T-cell (primary cell): ENCODE measurements around the gene SMARCA4. TPM values are rescaled to one million over a fixed set of nuclear protein-coding genes. Genes with fewer than 3 reads are reported as not detected.

Experiments used
- ATAC-seq, 4 experiments: fragments of 200-7000 bp in 3 of 4; fragments of 150-1000 bp in 1 of 4; cut with Tn5 transposase; replicated peaks in 1 of 4; 1 replicate in 3 of 4; 2 replicates in 1 of 4; pipeline ENCODE4 v1.10.0; 2021; ENCODE audit warnings: moderate library complexity in 3 of 4, mild to moderate bottlenecking in 2 of 4, moderate number of reproducible peaks in 1 of 4
- CTCF ChIA-PET, 2 donors: fragments of 300-600 bp; sonication (Branson Sonifier 250); formaldehyde crosslinking; loops; one replicate each; lab custom pipeline; 2022; ENCODE audit warnings: antibody characterized with exemption in 2 of 2; lab: Charles Lee
- POLR2A ChIA-PET, 2 donors: fragments of 300-600 bp; sonication (Branson Sonifier 250); formaldehyde crosslinking; loops; one replicate each; lab custom pipeline; 2022; ENCODE audit warnings: antibody characterized with exemption in 2 of 2; lab: Charles Lee
- DNase-seq, 35 experiments: peaks; one replicate each; pipeline versions ENCODE4 v3.0.0 to v3.0.0-alpha.2; 2013 to 2023
- H3K27ac ChIP-seq: one replicate; pipeline ENCODE4 v1.5.1; 2013; ENCODE audit warnings: low read length
- H3K27me3 ChIP-seq, 2 experiments: replicated peaks in 1 of 2; 1 replicate in 1 of 2; 2 replicates in 1 of 2; pipeline versions ENCODE4 v1.6.1 to v1.7.0; 2013; ENCODE audit warnings: low read length in 1 of 2, mixed read lengths in 1 of 2; ENCODE audit not compliant: control insufficient read depth in 2 of 2, insufficient read depth in 2 of 2; ENCODE audit errors: extremely low read depth in 1 of 2
- H3K36me3 ChIP-seq, 2 donors: 1 replicate in 1 of 2; 2 replicates in 1 of 2; pipeline versions ENCODE4 v1.6.1 to v1.7.0; 2013; ENCODE audit warnings: low read length in 1 of 2; ENCODE audit not compliant: control insufficient read depth in 2 of 2, insufficient read depth in 1 of 2; ENCODE audit errors: extremely low read depth in 1 of 2
- H3K4me1 ChIP-seq, 2 experiments: 1 replicate in 1 of 2; 2 replicates in 1 of 2; pipeline versions ENCODE4 v1.6.1 to v1.7.0; 2013; ENCODE audit warnings: low read length in 2 of 2, mixed read lengths in 1 of 2; ENCODE audit not compliant: insufficient read depth in 2 of 2, control insufficient read depth in 1 of 2; ENCODE audit errors: extremely low read depth in 1 of 2
- H3K4me3 ChIP-seq, 2 donors: 1 replicate in 1 of 2; 2 replicates in 1 of 2; pipeline versions ENCODE4 v1.5.1 to v1.7.0; 2013; ENCODE audit warnings: mild to moderate bottlenecking in 2 of 2, low read length in 1 of 2, moderate library complexity in 1 of 2; ENCODE audit not compliant: control insufficient read depth in 1 of 2; ENCODE audit errors: extremely low read depth in 1 of 2
- H3K9me3 ChIP-seq: 2 replicates; pipeline ENCODE4 v1.7.0; 2013
- H3K27ac Mint-ChIP-seq, 2 donors: one replicate each; pipeline ENCODE4 v1.8.0; 2020 to 2021; ENCODE audit warnings: mild to moderate bottlenecking in 2 of 2, mixed read lengths in 2 of 2
- H3K27me3 Mint-ChIP-seq, 2 donors: one replicate each; pipeline ENCODE4 v1.8.0; 2021 to 2022; ENCODE audit warnings: mixed read lengths in 2 of 2
- H3K36me3 Mint-ChIP-seq: one replicate; pipeline ENCODE4 v1.8.0; 2021; ENCODE audit warnings: mixed read lengths
- H3K4me1 Mint-ChIP-seq, 3 donors: one replicate each; pipeline ENCODE4 v1.8.0; 2020 to 2022; ENCODE audit warnings: mixed read lengths in 3 of 3, mild to moderate bottlenecking in 1 of 3
- H3K4me3 Mint-ChIP-seq, 3 donors: one replicate each; pipeline ENCODE4 v1.8.0; 2020 to 2022; ENCODE audit warnings: mild to moderate bottlenecking in 3 of 3, mixed read lengths in 3 of 3, moderate library complexity in 3 of 3
- H3K9me3 Mint-ChIP-seq, 3 donors: one replicate each; pipeline ENCODE4 v1.8.0; 2020 to 2022; ENCODE audit warnings: mixed read lengths in 3 of 3
- WGBS: methylation state at CpG from one replicate; pipeline ENCODE4 v1.1.5; 2013; ENCODE audit warnings: missing lambda C conversion rate; ENCODE audit not compliant: insufficient coverage; 5-methylcytosine and 5-hydroxymethylcytosine counted together
- total RNA-seq, 35 experiments: library from RNA in 6 of 35; stranded (reverse) in 6 of 35; fragments of 120-200 nt in 1 of 35; gene quantifications; one replicate each; pipeline versions ENCODE4 v1.2.1 to v1.2.4 and lab custom pipeline; 2013 to 2026

Gene SMARCA4
- total RNA-seq, 5 donors from 2014 or later (not counting 1 experiment from before 2014, with no cell fraction given) = 93.4 to 114 (median 109) TPM

DNA sequence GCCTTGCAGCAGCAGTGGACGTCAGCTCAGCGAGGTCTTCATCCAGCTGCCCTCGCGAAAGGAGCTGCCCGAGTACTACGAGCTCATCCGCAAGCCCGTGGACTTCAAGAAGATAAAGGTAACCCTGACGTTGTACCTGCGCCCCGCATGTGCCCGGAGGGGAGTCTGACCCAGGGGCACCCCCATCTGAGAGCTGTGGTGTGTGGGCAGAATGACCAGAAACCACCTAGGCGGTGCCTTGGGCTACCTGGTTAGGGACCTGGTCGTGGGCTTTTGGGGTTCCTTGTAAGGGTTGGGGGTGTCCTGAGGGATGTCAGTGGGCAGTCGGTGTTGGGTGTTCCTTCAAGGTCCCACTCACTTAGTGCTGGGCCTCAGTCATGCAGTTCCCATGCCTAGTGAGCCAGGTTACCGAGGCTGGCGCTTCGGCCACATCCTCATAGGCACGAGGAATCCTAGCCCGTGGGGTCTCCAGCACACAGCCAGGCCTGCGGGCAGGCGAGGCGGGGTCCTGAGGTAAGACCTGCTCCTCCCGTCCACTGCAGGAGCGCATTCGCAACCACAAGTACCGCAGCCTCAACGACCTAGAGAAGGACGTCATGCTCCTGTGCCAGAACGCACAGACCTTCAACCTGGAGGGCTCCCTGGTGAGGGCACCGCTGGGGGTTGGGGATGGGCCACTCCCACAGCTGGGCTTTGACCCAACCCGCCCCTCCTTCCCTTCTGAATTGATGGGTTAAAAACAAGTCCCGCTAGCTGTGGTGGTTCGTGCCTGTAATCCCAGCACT is 97.6 kb downstream of the SMARCA4 start:
- H3K36me3 ChIP-seq = peaks cover 6 to 30% of the 10 kb centered on the region in 2 donors
- CTCF ChIA-PET = no interaction called here
- 95% methylated on average over 30 of the region's 34 CpGs for WGBS
- peaks cover 22% of the 10 kb centered on the region for H3K36me3 Mint-ChIP-seq
- no peaks in the 10 kb centered on the region for H3K27me3 Mint-ChIP-seq
- POLR2A ChIA-PET = no interaction called here
- no peak overlapping the region for H3K27ac ChIP-seq
- no peaks in the 10 kb centered on the region for H3K27me3 ChIP-seq
- no peak for DNase-seq
- H3K4me3 Mint-ChIP-seq = no peak overlapping the region
- no peak overlapping the region for H3K27ac Mint-ChIP-seq
- H3K9me3 Mint-ChIP-seq = no peaks in the 10 kb centered on the region
- ATAC-seq = no peak
- H3K4me1 Mint-ChIP-seq = peaks cover 0 to 3% (median 0%) of the 10 kb centered on the region in 3 donors
- H3K4me3 ChIP-seq = no peak overlapping the region
- no peaks in the 10 kb centered on the region for H3K9me3 ChIP-seq
- peaks cover 0 to 2% of the 10 kb centered on the region in 2 experiments for H3K4me1 ChIP-seq

DNA sequence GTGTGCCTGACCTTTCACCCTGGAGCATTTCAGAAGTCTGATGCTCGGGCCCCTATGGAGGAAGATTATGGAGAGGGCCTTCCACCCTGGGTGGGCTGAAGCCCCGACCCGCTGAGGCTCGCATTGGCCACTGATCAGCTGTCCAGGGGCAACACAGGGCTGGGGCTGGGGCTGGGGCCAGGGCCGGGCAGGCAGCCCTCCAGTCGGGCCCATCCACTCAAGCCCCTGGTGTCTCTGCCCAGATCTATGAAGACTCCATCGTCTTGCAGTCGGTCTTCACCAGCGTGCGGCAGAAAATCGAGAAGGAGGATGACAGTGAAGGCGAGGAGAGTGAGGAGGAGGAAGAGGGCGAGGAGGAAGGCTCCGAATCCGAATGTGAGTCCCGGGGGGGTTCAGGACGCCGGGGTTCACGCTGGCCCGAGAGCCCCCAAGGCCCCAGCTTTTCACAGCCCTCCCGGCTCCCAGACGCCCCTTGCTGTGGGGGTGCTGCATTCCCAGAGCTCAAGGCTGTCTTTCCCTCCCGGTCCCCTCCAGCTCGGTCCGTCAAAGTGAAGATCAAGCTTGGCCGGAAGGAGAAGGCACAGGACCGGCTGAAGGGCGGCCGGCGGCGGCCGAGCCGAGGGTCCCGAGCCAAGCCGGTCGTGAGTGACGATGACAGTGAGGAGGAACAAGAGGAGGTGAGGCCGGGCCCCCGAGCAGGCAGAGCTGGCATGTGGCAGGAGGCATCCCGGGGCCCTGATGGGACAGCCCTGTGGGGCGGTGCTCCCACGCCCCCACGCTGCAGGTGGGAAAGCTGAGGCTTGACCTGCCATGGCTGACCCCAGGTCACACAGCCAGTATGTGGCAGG is 98.9 kb downstream of the SMARCA4 start:
- Mint-ChIP-seq H3K27ac (no peak overlapping the region), H3K9me3 (no peaks in the 10 kb centered on the region), H3K27me3 (no peaks in the 10 kb centered on the region), H3K4me1 (no peaks in the 10 kb centered on the region), H3K4me3 (no peak overlapping the region), H3K36me3 (peaks cover 22% of the 10 kb centered on the region)
- DNase-seq = no peak
- CTCF ChIA-PET = no interaction called here
- Histone ChIP-seq H3K4me1 (peaks cover 0 to 2% of the 10 kb centered on the region in 2 experiments), H3K36me3 (peaks cover 6 to 30% of the 10 kb centered on the region in 2 donors), H3K27ac (no peak overlapping the region), H3K4me3 (no peak overlapping the region), H3K27me3 (no peaks in the 10 kb centered on the region), H3K9me3 (no peaks in the 10 kb centered on the region)
- ATAC-seq = no peak
- WGBS = 96% methylated on average over 37 of the region's 43 CpGs
- POLR2A ChIA-PET = no interaction called here

DNA sequence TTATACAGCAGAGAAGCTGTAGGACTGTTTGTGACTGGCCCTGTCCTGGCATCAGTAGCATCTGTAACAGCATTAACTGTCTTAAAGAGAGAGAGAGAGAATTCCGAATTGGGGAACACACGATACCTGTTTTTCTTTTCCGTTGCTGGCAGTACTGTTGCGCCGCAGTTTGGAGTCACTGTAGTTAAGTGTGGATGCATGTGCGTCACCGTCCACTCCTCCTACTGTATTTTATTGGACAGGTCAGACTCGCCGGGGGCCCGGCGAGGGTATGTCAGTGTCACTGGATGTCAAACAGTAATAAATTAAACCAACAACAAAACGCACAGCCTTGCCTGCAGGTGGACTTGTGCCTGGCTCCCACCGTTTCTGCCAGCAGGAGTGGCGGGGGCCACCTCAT is 101.1 kb downstream of the SMARCA4 start:
- CTCF ChIA-PET = no interaction called here
- no peak overlapping the region for H3K27ac Mint-ChIP-seq

DNA sequence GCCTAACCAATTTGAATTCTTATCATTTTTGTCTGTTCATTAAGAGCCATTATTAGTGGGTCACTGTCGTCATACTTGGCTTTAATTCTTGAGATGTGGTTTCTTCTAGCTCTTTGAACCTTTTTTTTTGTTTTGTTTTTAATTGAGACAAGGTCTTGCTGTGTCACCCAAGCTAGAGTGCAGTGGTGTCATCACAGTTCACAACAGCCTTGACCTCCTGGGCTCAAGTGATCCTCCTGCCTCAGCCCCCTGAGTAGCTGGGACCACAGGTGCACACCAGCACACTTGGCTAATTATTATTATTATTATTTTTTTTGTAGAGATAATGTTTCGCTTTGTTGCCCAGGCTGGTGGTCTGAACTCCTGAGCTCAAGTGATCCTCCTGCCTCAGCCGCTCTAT is 102.6 kb downstream of the SMARCA4 start:
- H3K4me3 Mint-ChIP-seq = no peak overlapping the region
- no peak for DNase-seq
- peaks cover 29% of the 10 kb centered on the region for H3K36me3 Mint-ChIP-seq
- H3K27ac Mint-ChIP-seq = no peak overlapping the region
- 86% methylated on average over 1 of the region's 3 CpGs for WGBS
- no peaks in the 10 kb centered on the region for H3K9me3 ChIP-seq
- H3K9me3 Mint-ChIP-seq = no peaks in the 10 kb centered on the region
- ATAC-seq = no peak
- H3K4me1 ChIP-seq = peaks cover 0 to 2% of the 10 kb centered on the region in 2 experiments
- H3K27me3 Mint-ChIP-seq = no peaks in the 10 kb centered on the region
- peaks cover 10 to 27% of the 10 kb centered on the region in 2 donors for H3K36me3 ChIP-seq
- no peaks in the 10 kb centered on the region for H3K27me3 ChIP-seq
- H3K27ac ChIP-seq = no peak overlapping the region
- POLR2A ChIA-PET = interaction anchor here in 1 of 2 donors (0.6 kb wide), 1 partner anchor 24 kb away, joined by 4 read pairs; no protein-coding TSS in a partner anchor
- no peaks in the 10 kb centered on the region for H3K4me1 Mint-ChIP-seq
- CTCF ChIA-PET = interaction anchor here in 1 of 2 donors (0.7 kb wide), 1 partner anchor 87 kb away, joined by 3 read pairs; no protein-coding TSS in a partner anchor
- H3K4me3 ChIP-seq = no peak overlapping the region

More for the DNA sequence above, 101.1 kb downstream of the SMARCA4 start:
- Mint-ChIP-seq H3K9me3 (no peaks in the 10 kb centered on the region), H3K4me3 (no peak overlapping the region), H3K36me3 (peaks cover 24% of the 10 kb centered on the region), H3K27me3 (no peaks in the 10 kb centered on the region), H3K4me1 (no peaks in the 10 kb centered on the region)
- Histone ChIP-seq H3K4me1 (peaks cover 0 to 2% of the 10 kb centered on the region in 2 experiments), H3K36me3 (peaks cover 12 to 24% of the 10 kb centered on the region in 2 donors), H3K9me3 (no peaks in the 10 kb centered on the region), H3K27ac (no peak overlapping the region), H3K27me3 (no peaks in the 10 kb centered on the region), H3K4me3 (no peak overlapping the region)
- POLR2A ChIA-PET = no interaction called here
- WGBS = 86% methylated on average over 3 of the region's 14 CpGs
- no peak for ATAC-seq
- DNase-seq = no peak

DNA sequence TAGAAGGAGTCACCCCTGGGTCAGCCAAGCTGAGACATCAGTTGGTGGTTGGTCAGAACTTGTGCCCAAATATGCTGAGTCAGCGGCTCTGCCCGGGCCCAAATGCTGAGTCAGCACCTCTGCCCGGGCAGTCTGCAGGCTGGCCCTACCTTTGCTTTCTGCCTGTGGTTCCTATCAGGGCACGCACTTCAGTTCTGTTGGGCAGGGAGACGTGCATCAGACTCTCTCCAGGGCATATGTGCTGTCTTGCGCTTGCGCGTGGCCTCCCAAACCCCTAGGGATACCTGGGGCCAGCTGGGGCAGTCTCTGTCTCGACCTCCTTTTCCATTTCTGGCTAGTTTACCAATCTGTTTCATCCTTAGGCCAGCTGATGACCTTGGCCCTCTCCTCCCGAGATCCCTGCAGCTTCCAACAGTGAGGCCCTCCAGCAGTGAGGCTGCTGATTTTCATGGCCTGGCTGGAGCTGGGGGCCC is 104.0 kb downstream of the SMARCA4 start:
- DNase-seq (no peak), ATAC-seq (no peak)
- ChIA-PET CTCF (no interaction called here), POLR2A (interaction anchor here in 1 of 2 donors (0.6 kb wide), 1 partner anchor 862 kb away, joined by 3 read pairs; no protein-coding TSS in a partner anchor)
- Histone ChIP-seq H3K4me1 (peaks cover 0 to 7% of the 10 kb centered on the region in 2 experiments), H3K36me3 (peaks cover 10 to 21% of the 10 kb centered on the region in 2 donors), H3K27ac (no peak overlapping the region), H3K27me3 (no peaks in the 10 kb centered on the region), H3K9me3 (no peaks in the 10 kb centered on the region), H3K4me3 (no peak overlapping the region)
- Mint-ChIP-seq H3K27me3 (no peaks in the 10 kb centered on the region), H3K36me3 (peaks cover 23% of the 10 kb centered on the region), H3K9me3 (no peaks in the 10 kb centered on the region), H3K4me3 (no peak overlapping the region), H3K4me1 (peaks cover 0 to 6% (median 2%) of the 10 kb centered on the region in 3 donors), H3K27ac (no peak overlapping the region)
- WGBS = 85% methylated on average over 9 of the region's 10 CpGs

DNA sequence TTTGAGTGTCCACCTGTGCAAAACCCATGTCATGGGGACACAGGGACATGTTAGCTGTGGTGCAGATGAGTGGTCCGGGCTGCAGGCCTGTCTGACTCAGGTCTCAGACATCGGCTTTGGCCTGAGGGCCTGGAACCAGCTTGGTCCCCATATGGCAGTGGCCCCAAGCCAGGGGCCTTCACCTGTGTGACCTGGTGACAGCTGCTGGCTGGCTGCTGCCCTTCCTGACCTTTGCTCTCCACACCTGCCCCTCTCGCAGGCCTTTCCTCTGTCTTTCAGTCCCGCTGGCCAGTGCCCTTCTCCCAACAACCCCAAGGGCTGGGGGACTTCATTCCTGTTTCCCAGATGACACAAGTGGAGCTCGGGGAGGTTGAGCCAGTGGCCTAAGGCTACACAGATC is 105.5 kb downstream of the SMARCA4 start:
- Histone ChIP-seq H3K4me3 (no peak overlapping the region), H3K9me3 (no peaks in the 10 kb centered on the region), H3K36me3 (peaks cover 7 to 12% of the 10 kb centered on the region in 2 donors), H3K27me3 (no peaks in the 10 kb centered on the region), H3K27ac (no peak overlapping the region), H3K4me1 (peaks cover 0 to 5% of the 10 kb centered on the region in 2 experiments)
- ATAC-seq = no peak
- DNase-seq = no peak
- ChIA-PET CTCF (interaction anchor here in 1 of 2 donors (0.6 kb wide), 1 partner anchor 8 kb away, joined by 3 read pairs; no protein-coding TSS in a partner anchor), POLR2A (no interaction called here)
- 96% methylated on average over 2 of the region's 5 CpGs for WGBS
- Mint-ChIP-seq H3K36me3 (peaks cover 21% of the 10 kb centered on the region), H3K4me1 (peaks cover 0 to 6% (median 2%) of the 10 kb centered on the region in 3 donors), H3K9me3 (no peaks in the 10 kb centered on the region), H3K27me3 (no peaks in the 10 kb centered on the region), H3K4me3 (no peak overlapping the region), H3K27ac (no peak overlapping the region)
